ENCODE measurements around the gene ZBTB7C. TPM values are rescaled to one million over a fixed set of nuclear protein-coding genes. Genes with fewer than 3 reads are reported as not detected.

The ZBTB7C gene
- total and polyA plus RNA-seq, 2 of the 8 experiments (the other 6 are each of a cell fraction or from before 2014, with no cell fraction given): 0.15 to 0.45 TPM

DNA sequence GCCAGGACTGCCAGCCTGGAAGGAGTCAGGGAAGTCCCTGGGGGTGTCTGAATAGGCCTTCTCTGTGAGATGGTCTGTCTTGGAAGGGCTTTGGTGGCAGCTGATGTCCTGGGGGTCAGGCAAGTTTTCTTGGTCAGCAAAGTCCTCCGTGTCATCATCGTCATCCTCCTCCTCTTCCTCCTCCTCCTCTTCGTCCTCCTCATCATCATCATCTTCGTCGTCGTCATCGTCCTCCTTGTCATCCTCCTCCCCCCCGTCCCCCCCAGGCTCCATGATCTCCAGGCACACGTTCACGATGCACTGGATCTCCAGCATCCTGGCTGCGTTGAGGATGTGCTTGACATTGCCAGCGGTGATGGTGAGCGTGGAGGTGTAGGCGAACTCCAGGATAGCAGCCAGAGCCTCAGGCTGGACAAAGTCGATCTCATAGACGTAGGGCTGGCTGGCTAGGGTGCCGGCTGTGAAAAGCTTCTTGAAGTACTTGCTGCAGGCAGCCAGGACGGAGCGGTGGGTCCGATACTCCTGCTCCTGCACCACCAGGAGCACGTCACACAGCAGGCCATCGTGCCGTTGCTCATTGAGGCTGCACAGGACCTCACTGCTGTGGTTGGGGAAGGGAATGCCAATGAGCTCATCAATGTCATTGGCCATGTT lies 368.6 kb downstream of the ZBTB7C start (continued):
- TF ChIP-seq RNF2 (IDR thresholded peaks at IDR 0.05; ENCODE audit: borderline replicate concordance, low read depth, low read length, missing control alignments, poor library complexity, severe bottlenecking) (no peak), POLR2A (IDR thresholded peaks at IDR 0.05; ENCODE audit: control extremely low read depth in 1 of 2, low read depth in 2 of 2, low read length in 2 of 2) (no peak), RBBP5 (IDR thresholded peaks at IDR 0.05; ENCODE audit: borderline replicate concordance, low read depth, low read length) (no peak), SIX5 (IDR thresholded peaks at IDR 0.05; ENCODE audit: low read depth, low read length) (no peak), MAFK (IDR thresholded peaks at IDR 0.05; ENCODE audit: low read depth, low read length) (no peak)
- TF ChIP-seq, protein P1, sequence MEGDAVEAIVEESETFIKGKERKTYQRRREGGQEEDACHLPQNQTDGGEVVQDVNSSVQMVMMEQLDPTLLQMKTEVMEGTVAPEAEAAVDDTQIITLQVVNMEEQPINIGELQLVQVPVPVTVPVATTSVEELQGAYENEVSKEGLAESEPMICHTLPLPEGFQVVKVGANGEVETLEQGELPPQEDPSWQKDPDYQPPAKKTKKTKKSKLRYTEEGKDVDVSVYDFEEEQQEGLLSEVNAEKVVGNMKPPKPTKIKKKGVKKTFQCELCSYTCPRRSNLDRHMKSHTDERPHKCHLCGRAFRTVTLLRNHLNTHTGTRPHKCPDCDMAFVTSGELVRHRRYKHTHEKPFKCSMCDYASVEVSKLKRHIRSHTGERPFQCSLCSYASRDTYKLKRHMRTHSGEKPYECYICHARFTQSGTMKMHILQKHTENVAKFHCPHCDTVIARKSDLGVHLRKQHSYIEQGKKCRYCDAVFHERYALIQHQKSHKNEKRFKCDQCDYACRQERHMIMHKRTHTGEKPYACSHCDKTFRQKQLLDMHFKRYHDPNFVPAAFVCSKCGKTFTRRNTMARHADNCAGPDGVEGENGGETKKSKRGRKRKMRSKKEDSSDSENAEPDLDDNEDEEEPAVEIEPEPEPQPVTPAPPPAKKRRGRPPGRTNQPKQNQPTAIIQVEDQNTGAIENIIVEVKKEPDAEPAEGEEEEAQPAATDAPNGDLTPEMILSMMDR (IDR thresholded peaks at IDR 0.05; ENCODE audit: control extremely low read depth in 1 of 3, insufficient read depth in 1 of 3, low read depth in 1 of 3, low read length in 3 of 3): no peak
